IPS DF 6.9 (cell line): ENCODE data around the gene TOR1AIP1.
A peak's percentile ranks its signal among the peaks of the same experiment; 100 is the strongest.

Experiments used
- DNase-seq: peaks from one replicate; pipeline ENCODE4 v3.0.0-alpha.2; 2013; ENCODE audit warnings: low read depth, low spot score
- H3K27ac ChIP-seq: one replicate; pipeline ENCODE4 v1.5.1; 2013; ENCODE audit warnings: low read length, control low read depth
- H3K27me3 ChIP-seq: 2 replicates; pipeline ENCODE4 v1.6.1; 2013; ENCODE audit warnings: mild to moderate bottlenecking, low read length; ENCODE audit not compliant: control insufficient read depth, insufficient read depth
- H3K36me3 ChIP-seq: 2 replicates; pipeline ENCODE4 v1.6.1; 2013; ENCODE audit warnings: low read length; ENCODE audit not compliant: control insufficient read depth, insufficient read depth
- H3K4me1 ChIP-seq: 2 replicates; pipeline ENCODE4 v1.6.1; 2013; ENCODE audit warnings: low read length; ENCODE audit not compliant: control insufficient read depth, insufficient read depth
- H3K4me3 ChIP-seq: 2 replicates; pipeline ENCODE4 v1.5.1; 2013; ENCODE audit warnings: mild to moderate bottlenecking, low read length
- H3K9me3 ChIP-seq: 2 replicates; pipeline ENCODE4 v1.6.1; 2013; ENCODE audit warnings: low read length, inconsistent platforms; ENCODE audit not compliant: control insufficient read depth, insufficient read depth
- WGBS: extraction: QIAGEN DNeasy Blood & Tissue Kit; methylation state at CpG from one replicate; pipeline ENCODE4 v1.1.7; 2013; ENCODE audit warnings: mixed read lengths, missing lambda C conversion rate; ENCODE audit not compliant: insufficient read length, insufficient coverage; 5-methylcytosine and 5-hydroxymethylcytosine counted together

TOR1AIP1 gene

GRCh38 chr1:179866616-179867015, 15.5 kb upstream of the TOR1AIP1 start:
- H3K27ac ChIP-seq = no peak overlapping the region
- no peaks in the 10 kb centered on the region for H3K4me1 ChIP-seq
- WGBS = no CpG with 5 or more reads among the region's 7 CpGs
- H3K4me3 ChIP-seq = no peak overlapping the region
- H3K36me3 ChIP-seq = peaks cover 8% of the 10 kb centered on the region; the same call in 1 of the 2 replicates
- DNase-seq = no peak
- H3K9me3 ChIP-seq = no peaks in the 10 kb centered on the region
- no peaks in the 10 kb centered on the region for H3K27me3 ChIP-seq

- Histone ChIP-seq H3K36me3 (peaks cover 8% of the 10 kb centered on the region; the same call in 1 of the 2 replicates), H3K4me1 (no peaks in the 10 kb centered on the region), H3K9me3 (no peaks in the 10 kb centered on the region), H3K27me3 (no peaks in the 10 kb centered on the region), H3K27ac (no peak overlapping the region), H3K4me3 (no peak overlapping the region)
- DNase-seq = no peak
- no CpG with 5 or more reads among the region's 1 CpG for WGBS
Measured at GRCh38 chr1:179867493-179868330, 14.4 kb upstream of the TOR1AIP1 start.

GRCh38 chr1:179870870-179871269, 11.2 kb upstream of the TOR1AIP1 start:
- Histone ChIP-seq H3K9me3 (no peaks in the 10 kb centered on the region), H3K27ac (no peak overlapping the region), H3K27me3 (no peaks in the 10 kb centered on the region), H3K4me3 (no peak overlapping the region), H3K4me1 (no peaks in the 10 kb centered on the region), H3K36me3 (no peaks in the 10 kb centered on the region; the same call in 1 of the 2 replicates)
- no peak for DNase-seq
- no CpG with 5 or more reads among the region's 1 CpG for WGBS

GRCh38 chr1:179871940-179872339, 10.1 kb upstream of the TOR1AIP1 start:
- Histone ChIP-seq H3K4me1 (no peaks in the 10 kb centered on the region), H3K36me3 (no peaks in the 10 kb centered on the region; the same call in 1 of the 2 replicates), H3K27ac (no peak overlapping the region), H3K4me3 (no peak overlapping the region), H3K27me3 (no peaks in the 10 kb centered on the region), H3K9me3 (no peaks in the 10 kb centered on the region)
- no peak for DNase-seq
- WGBS = no CpG with 5 or more reads among the region's 1 CpG

GRCh38 chr1:179872558-179872957, 9.5 kb upstream of the TOR1AIP1 start:
- Histone ChIP-seq H3K4me3 (no peak overlapping the region), H3K27me3 (no peaks in the 10 kb centered on the region), H3K36me3 (no peaks in the 10 kb centered on the region; the same call in 1 of the 2 replicates), H3K27ac (no peak overlapping the region), H3K9me3 (no peaks in the 10 kb centered on the region), H3K4me1 (no peaks in the 10 kb centered on the region)
- no CpG with 5 or more reads among the region's 5 CpGs for WGBS
- no peak for DNase-seq

GRCh38 chr1:179873438-179873851, 8.6 kb upstream of the TOR1AIP1 start:
- DNase-seq = no peak
- Histone ChIP-seq H3K36me3 (no peaks in the 10 kb centered on the region; the same call in 1 of the 2 replicates), H3K4me3 (no peak overlapping the region), H3K9me3 (no peaks in the 10 kb centered on the region), H3K27me3 (no peaks in the 10 kb centered on the region), H3K4me1 (no peaks in the 10 kb centered on the region), H3K27ac (no peak overlapping the region)
- WGBS = no CpG with 5 or more reads among the region's 2 CpGs

- Histone ChIP-seq H3K36me3 (no peaks in the 10 kb centered on the region), H3K4me1 (no peaks in the 10 kb centered on the region), H3K27me3 (no peaks in the 10 kb centered on the region), H3K27ac (no peak overlapping the region), H3K9me3 (no peaks in the 10 kb centered on the region), H3K4me3 (no peak overlapping the region)
- no CpG with 5 or more reads among the region's 4 CpGs for WGBS
- no peak for DNase-seq
Measured at GRCh38 chr1:179875596-179876299, 6.3 kb upstream of the TOR1AIP1 start.

GRCh38 chr1:179876300-179876715, 5.8 kb upstream of the TOR1AIP1 start:
- no CpG with 5 or more reads among the region's 3 CpGs for WGBS
- no peak for DNase-seq
- H3K4me3 ChIP-seq = no peak overlapping the region
- H3K27ac ChIP-seq = no peak overlapping the region
- no peaks in the 10 kb centered on the region for H3K36me3 ChIP-seq
- H3K9me3 ChIP-seq = no peaks in the 10 kb centered on the region
- H3K27me3 ChIP-seq = no peaks in the 10 kb centered on the region
- H3K4me1 ChIP-seq = no peaks in the 10 kb centered on the region

- Histone ChIP-seq H3K4me1 (no peaks in the 10 kb centered on the region), H3K9me3 (no peaks in the 10 kb centered on the region), H3K4me3 (peak within 1 kb of the TSS; percentile 89), H3K27me3 (no peaks in the 10 kb centered on the region), H3K36me3 (no peaks in the 10 kb centered on the region), H3K27ac (no peak within 1 kb of the TSS)
- DNase-seq = peak; percentile 79
- WGBS = no CpG with 5 or more reads among the region's 31 CpGs
Measured at GRCh38 chr1:179877586-179878265, 4.4 kb upstream of the TOR1AIP1 start, which contains the start of gene TOR1AIP2. Gene TOR1AIP2 (minus strand): TSS chr1:179877803. CDS start chr1:179852665, 25,138 bp downstream.

- no peaks in the 10 kb centered on the region for H3K36me3 ChIP-seq
- H3K27me3 ChIP-seq = no peaks in the 10 kb centered on the region; the same call in 1 of the 2 replicates
- no peak for DNase-seq
- H3K9me3 ChIP-seq = no peaks in the 10 kb centered on the region
- no CpG with 5 or more reads among the region's 2 CpGs for WGBS
- H3K4me3 ChIP-seq = no peak overlapping the region
- H3K4me1 ChIP-seq = no peaks in the 10 kb centered on the region
- H3K27ac ChIP-seq = no peak overlapping the region
Measured at GRCh38 chr1:179879797-179880196, 2.3 kb upstream of the TOR1AIP1 start.
